Stimulated activated CD8-positive, alpha-beta memory T cell treated with anti-CD3 and anti-CD28 coated beads, Interleukin-4, amount 100 ng/mL, for 48 hours (primary cell): ENCODE data around the gene PACSIN2.
"Not testable (repeated sequence)": the region's sequence is repeated elsewhere in the genome, so short reads cannot be mapped to it uniquely, and the experiment has no call there.

Source experiments
- DNase-seq: peaks from one replicate; pipeline ENCODE4 v3.0.0-alpha.2; 2020

Gene PACSIN2

GRCh38 chr22:42943981-42944380 lies 71.0 kb downstream of the PACSIN2 start:
- no peak for DNase-seq

DNA sequence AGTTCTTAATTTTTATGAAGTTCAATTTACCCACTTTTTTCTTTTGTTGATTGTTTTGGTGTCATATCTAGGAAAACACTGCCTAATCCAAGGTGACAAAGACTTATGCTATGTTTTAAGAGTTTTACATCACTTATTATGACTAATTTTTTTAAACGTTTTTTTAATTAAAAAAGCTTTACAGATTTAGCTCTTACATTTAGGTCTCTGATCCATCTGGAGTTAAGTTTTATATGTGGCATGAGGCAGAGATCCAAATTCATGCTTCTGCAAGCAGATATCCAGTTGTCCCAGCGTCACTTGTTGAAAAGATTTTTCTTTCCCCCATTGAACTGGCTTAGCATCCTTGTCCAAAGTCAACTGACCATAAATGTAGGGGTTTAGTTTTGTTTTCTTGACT lies 72.6 kb downstream of the PACSIN2 start:
- no peak for DNase-seq

DNA sequence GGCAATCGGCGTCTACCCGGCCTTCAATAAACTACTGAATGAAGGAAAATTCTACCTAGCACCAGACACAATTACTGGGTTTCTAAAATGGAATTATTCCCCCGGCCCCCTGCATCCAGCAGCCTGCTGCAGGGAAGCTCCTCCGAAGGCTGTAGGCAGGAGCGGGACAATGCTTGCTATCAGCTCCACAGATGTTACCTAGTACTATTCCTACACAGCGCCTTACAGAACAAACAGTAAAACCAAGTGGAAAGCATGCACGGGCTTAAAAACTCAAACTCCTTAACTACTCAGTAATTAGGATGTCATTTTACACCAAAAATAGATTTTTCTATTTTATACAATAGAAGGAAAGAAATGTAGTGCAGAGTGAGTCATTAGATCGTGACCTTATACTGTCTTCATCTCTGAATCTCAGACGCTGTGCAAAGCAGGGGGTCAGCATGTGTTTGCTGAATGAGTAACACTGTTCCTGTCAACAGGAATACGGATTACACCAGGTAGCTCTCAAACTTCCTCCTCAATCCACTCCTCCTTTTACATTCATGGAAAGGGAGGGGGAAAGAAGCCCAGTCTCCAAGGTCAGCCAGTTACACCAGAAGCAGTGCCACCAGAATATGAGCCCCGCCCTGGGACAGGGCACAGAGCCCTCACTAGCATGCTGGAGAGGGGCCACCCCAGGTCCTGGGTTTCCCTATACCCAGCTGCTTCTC lies 74.9 kb downstream of the PACSIN2 start:
- no peak for DNase-seq

DNA sequence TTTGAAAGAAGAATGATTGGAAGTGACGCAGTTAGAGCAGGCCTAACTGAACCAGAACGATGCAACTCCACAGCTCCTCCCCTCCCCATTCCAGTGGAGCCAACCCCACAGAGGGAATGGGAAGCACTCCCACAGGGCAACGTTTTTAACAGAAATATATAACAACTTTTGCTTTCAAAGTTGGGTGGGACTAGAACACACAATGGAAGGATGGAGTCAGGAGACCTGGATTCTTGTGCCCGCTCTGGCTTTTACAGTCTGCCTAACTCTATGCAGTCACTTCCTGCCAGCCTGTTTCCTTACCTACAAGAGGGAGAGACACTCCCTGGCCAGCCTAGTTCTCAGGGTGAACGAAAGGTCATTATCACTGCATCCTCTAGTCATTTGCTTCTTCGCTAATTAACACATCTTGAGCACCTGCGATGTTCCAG lies 75.5 kb downstream of the PACSIN2 start:
- no peak for DNase-seq

GRCh38 chr22:42938976-42939375 lies 76.0 kb downstream of the PACSIN2 start:
- no peak for DNase-seq

GRCh38 chr22:42938449-42938848 lies 76.5 kb downstream of the PACSIN2 start:
- DNase-seq, result no peak

DNA sequence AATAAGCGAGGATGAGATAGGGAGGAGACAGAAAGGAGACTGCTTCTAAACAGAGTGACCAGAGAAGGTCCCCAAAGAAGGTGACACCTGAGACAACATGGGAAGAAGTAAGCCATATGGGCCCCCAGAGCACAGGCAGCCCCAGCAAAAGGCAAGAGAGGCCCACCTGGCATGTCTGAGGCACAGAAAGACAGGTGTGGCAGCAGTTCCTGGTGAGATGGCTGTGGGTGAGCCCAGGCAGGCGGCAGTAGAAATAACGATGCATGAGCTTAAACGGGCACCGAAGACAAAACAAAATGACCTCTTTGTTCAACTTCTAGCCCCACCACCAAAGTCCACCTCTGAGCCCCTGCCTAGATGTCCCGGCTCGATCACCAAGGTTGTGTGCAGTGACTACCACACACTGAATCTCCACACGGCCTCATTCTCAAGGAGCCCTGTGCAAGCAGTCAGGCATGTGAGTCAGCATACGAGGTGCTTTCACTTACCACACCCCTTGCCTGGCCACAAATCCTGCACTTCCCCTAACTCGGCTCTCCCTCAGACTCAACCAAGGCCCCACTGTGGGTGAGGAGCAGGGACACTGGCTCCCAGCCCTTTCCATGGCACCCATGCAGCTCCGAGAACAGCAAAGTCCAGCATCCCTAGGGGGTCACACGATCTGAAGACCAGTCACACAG lies 77.6 kb downstream of the PACSIN2 start:
- DNase-seq, result peak; percentile 54

- DNase-seq, result not testable (repeated sequence)
Measured at GRCh38 chr22:42936680-42937079, 78.3 kb downstream of the PACSIN2 start.

DNA sequence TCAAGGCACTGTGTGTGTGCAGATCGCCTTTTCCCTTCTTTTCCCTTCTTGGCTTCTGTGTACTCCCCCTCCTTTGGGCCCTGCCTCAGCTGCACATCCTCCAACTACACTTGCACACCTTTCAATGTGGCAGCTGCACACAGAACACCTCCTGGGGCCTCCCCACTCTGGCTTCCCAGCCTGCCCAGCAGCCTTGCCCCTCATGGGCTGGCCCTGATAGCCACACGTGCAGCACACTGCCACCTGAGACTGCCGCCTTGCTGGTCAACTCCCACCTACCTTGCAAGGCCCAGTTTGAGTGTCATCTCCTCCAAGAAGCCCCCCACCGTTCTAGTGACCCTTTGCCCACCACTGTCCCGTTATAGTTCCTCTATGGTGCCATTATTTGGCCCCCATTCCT lies 80.6 kb downstream of the PACSIN2 start:
- DNase-seq, result no peak

DNA sequence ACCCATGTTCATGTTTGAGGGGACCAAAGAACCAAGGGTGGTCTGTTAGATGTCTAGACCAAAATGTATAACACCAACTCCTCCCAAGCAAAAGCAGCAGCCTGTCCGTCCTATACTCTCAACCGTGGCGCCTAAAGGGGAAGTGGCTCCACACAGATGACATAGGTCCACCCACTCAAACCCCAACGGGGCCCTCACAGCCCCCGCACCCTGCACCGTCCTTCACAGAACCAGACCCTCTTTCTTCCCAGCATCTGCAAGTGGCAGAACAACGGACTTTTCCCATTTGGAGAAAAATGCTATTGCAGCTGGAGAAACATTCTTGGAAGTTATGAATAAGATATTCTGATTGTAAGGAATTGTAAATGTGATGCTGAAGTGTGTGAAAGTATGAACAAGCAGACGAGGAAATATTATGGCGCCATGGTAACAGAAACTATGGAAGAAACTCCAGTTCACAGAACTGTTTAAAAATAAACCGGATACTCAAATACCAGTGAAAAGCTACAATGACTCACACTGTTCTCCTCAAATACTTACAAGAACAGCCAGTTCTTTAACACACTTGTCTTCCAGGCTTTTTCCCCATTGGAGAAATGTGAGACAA lies 81.4 kb downstream of the PACSIN2 start:
- DNase-seq, result peak; percentile 60

- no peak for DNase-seq
Measured at GRCh38 chr22:42932857-42933484, 82.0 kb downstream of the PACSIN2 start.

GRCh38 chr22:42932197-42932519 lies 82.8 kb downstream of the PACSIN2 start:
- no peak for DNase-seq

DNA sequence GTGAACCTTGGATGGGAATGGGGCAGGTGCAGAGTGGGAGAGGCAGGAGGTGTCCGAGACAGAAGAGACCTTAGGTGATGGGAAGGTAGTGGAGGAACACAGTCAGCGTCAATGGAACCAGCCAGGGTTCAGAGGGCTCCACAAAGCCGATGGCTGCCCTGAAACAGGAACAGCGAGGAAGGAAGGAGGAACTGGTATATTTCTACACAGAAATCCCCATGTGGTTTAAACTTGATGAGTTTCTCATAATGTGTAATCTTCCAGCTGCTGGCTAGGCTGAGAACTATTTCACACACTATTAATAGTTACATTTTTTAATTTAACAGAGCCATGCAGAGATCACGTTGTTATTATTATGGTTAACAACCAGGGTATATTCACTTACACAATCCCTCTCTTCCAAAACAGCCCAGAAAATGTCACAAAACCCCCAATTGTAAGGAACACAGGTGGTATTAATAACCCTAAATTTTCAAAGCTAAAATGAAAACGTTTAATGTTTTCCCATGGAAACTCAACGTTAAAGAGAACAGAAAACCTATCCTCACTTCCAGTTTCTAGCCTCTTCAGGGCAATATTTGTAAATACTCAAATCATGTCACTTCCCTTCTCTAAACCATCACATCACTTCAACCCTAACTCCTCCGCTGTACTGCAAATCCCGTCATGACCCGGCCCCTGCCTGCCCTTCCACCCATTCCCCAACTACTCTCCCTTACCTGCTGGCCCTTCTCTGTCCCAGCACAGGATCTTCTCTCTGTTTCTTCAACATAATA lies 83.3 kb downstream of the PACSIN2 start:
- no peak for DNase-seq

GRCh38 chr22:42930810-42931420 lies 84.0 kb downstream of the PACSIN2 start:
- DNase-seq, result no peak

- no peak for DNase-seq
Measured at GRCh38 chr22:42929838-42930155, 85.2 kb downstream of the PACSIN2 start.

GRCh38 chr22:42928969-42929837 lies 85.7 kb downstream of the PACSIN2 start:
- DNase-seq, result no peak

- no peak for DNase-seq
Measured at GRCh38 chr22:42927966-42928365, 87.0 kb downstream of the PACSIN2 start.

DNA sequence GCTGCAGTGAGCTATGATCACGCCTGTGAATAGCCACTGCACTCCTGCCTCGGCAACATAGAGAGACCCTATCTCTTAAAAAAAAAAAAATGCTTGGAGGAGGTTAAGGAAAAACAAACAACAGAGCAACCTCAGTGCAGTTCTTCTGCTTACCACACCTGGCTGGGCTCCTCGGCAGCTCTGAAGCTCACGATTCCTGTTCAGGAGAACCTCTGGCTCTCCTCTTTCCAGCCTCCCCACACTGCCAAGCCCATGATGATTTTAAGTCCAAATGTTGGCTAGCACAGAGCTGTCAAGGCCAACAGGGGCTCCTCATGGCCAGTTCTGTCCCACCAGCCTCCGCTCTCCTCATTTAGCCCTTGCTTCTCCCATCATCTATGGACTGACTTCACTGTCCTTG lies 88.2 kb downstream of the PACSIN2 start:
- DNase-seq, result no peak

GRCh38 chr22:42926104-42926503 lies 88.8 kb downstream of the PACSIN2 start:
- no peak for DNase-seq

- no peak for DNase-seq
Measured at GRCh38 chr22:42925598-42925997, 89.4 kb downstream of the PACSIN2 start.

DNA sequence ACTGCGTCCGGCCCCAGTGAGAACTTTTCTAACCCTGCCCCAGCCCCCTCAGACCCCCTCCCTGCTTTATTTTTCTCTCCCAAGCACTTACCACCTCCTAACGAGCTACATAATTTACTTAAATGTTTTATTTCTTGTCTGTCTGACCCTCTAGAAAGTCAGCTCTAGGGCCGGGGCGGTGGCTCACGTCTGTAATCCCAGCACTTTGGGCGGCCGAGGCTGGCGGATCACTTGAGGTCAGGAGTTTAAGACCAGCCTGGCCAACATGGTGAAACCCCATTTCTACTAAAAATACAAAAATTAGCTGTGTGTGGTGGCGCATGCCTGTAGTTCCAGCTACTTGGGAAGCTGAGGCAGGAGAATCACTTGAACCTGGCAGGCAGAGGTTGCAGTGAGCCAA lies 89.9 kb downstream of the PACSIN2 start:
- DNase-seq, result not testable (repeated sequence)

GRCh38 chr22:42924436-42924835 lies 90.5 kb downstream of the PACSIN2 start:
- no peak for DNase-seq
